HUES48 (cell line): ENCODE measurements around the gene SLC26A11.
A peak's percentile ranks its signal among the peaks of the same experiment; 100 is the strongest.

Source experiments
- H3K27ac ChIP-seq: one replicate; pipeline ENCODE4 v1.7.0; 2013; ENCODE audit warnings: low read depth, low read length, inconsistent platforms
- H3K27me3 ChIP-seq: 2 replicates; pipeline ENCODE4 v1.6.1; 2013; ENCODE audit warnings: mild to moderate bottlenecking, low read length; ENCODE audit not compliant: control insufficient read depth, insufficient read depth
- H3K36me3 ChIP-seq: 2 replicates; pipeline ENCODE4 v1.6.1; 2013; ENCODE audit warnings: low read length; ENCODE audit not compliant: control insufficient read depth, insufficient read depth
- H3K4me1 ChIP-seq: 2 replicates; pipeline ENCODE4 v1.6.1; 2013; ENCODE audit warnings: mild to moderate bottlenecking, low read length; ENCODE audit not compliant: control insufficient read depth, insufficient read depth
- H3K4me3 ChIP-seq: 2 replicates; pipeline ENCODE4 v1.5.1; 2013; ENCODE audit warnings: mild to moderate bottlenecking, low read depth, low read length
- H3K9ac ChIP-seq: 2 replicates; pipeline ENCODE4 v1.6.1; 2013; ENCODE audit warnings: mild to moderate bottlenecking, low read depth, low read length, moderate library complexity
- H3K9me3 ChIP-seq: 2 replicates; pipeline ENCODE4 v1.6.1; 2013; ENCODE audit warnings: low read length; ENCODE audit not compliant: control insufficient read depth, insufficient read depth

Gene SLC26A11

GRCh38 chr17:80219013-80219762 lies 1.0 kb upstream of the SLC26A11 start:
- peak overlapping the region; percentile 96 for H3K4me3 ChIP-seq
- no peaks in the 10 kb centered on the region for H3K4me1 ChIP-seq
- H3K9ac ChIP-seq, result no peak overlapping the region
- H3K27ac ChIP-seq, result no peak overlapping the region
- H3K36me3 ChIP-seq, result peaks cover 27% of the 10 kb centered on the region
- H3K27me3 ChIP-seq, result no peaks in the 10 kb centered on the region
- no peaks in the 10 kb centered on the region for H3K9me3 ChIP-seq

GRCh38 chr17:80219763-80220053 lies 519 bp upstream of the SLC26A11 start:
- 0 out of 2 replicates have a peak, but pooled peaks cover 4% of the 10 kb centered on the region for H3K4me1 ChIP-seq
- peaks cover 26% of the 10 kb centered on the region for H3K36me3 ChIP-seq
- no peaks in the 10 kb centered on the region for H3K27me3 ChIP-seq
- H3K9me3 ChIP-seq, result no peaks in the 10 kb centered on the region
- no peak overlapping the region for H3K27ac ChIP-seq
- H3K9ac ChIP-seq, result peak overlapping the region; percentile 72; the same call in 1 of the 2 replicates
- peak overlapping the region; percentile 96 for H3K4me3 ChIP-seq

- H3K9me3 ChIP-seq, result no peaks in the 10 kb centered on the region
- peaks cover 22% of the 10 kb centered on the region for H3K36me3 ChIP-seq
- peak overlapping the region; percentile 96 for H3K4me3 ChIP-seq
- H3K27ac ChIP-seq, result no peak overlapping the region
- H3K9ac ChIP-seq, result no peak overlapping the region
- no peaks in the 10 kb centered on the region for H3K27me3 ChIP-seq
- H3K4me1 ChIP-seq, result peaks cover 13% of the 10 kb centered on the region; the same call in 1 of the 2 replicates
Observed at GRCh38 chr17:80220736-80221215, 549 bp downstream of the SLC26A11 start.

GRCh38 chr17:80221351-80222105 lies 1.3 kb downstream of the SLC26A11 start:
- no peaks in the 10 kb centered on the region for H3K9me3 ChIP-seq
- peaks cover 17% of the 10 kb centered on the region for H3K36me3 ChIP-seq
- H3K27me3 ChIP-seq, result no peaks in the 10 kb centered on the region
- no peak overlapping the region for H3K9ac ChIP-seq
- peaks cover 13% of the 10 kb centered on the region; the same call in 1 of the 2 replicates for H3K4me1 ChIP-seq
- no peak overlapping the region for H3K27ac ChIP-seq
- peak overlapping the region; percentile 96 for H3K4me3 ChIP-seq

GRCh38 chr17:80222376-80223141 lies 2.3 kb downstream of the SLC26A11 start:
- Histone ChIP-seq H3K27ac (no peak overlapping the region), H3K4me1 (peaks cover 13% of the 10 kb centered on the region; the same call in 1 of the 2 replicates), H3K36me3 (peaks cover 9% of the 10 kb centered on the region; the same call in 1 of the 2 replicates), H3K4me3 (no peak overlapping the region), H3K9me3 (no peaks in the 10 kb centered on the region), H3K27me3 (no peaks in the 10 kb centered on the region), H3K9ac (no peak overlapping the region)

GRCh38 chr17:80223142-80223815 lies 3.1 kb downstream of the SLC26A11 start:
- Histone ChIP-seq H3K4me3 (no peak overlapping the region), H3K27me3 (no peaks in the 10 kb centered on the region), H3K9me3 (no peaks in the 10 kb centered on the region), H3K36me3 (0 out of 2 replicates have a peak, but pooled peaks cover 8% of the 10 kb centered on the region), H3K27ac (no peak overlapping the region), H3K9ac (no peak overlapping the region), H3K4me1 (peaks cover 13% of the 10 kb centered on the region; the same call in 1 of the 2 replicates)

- Histone ChIP-seq H3K9ac (no peak overlapping the region), H3K27ac (no peak overlapping the region), H3K9me3 (no peaks in the 10 kb centered on the region), H3K36me3 (0 out of 2 replicates have a peak, but pooled peaks cover 8% of the 10 kb centered on the region), H3K27me3 (no peaks in the 10 kb centered on the region), H3K4me3 (no peak overlapping the region), H3K4me1 (peaks cover 13% of the 10 kb centered on the region; the same call in 1 of the 2 replicates)
Observed at GRCh38 chr17:80223838-80224497, 3.7 kb downstream of the SLC26A11 start.

- H3K9ac ChIP-seq, result no peak overlapping the region
- H3K36me3 ChIP-seq, result 0 out of 2 replicates have a peak, but pooled peaks cover 8% of the 10 kb centered on the region
- no peaks in the 10 kb centered on the region for H3K9me3 ChIP-seq
- no peaks in the 10 kb centered on the region for H3K27me3 ChIP-seq
- H3K27ac ChIP-seq, result peak overlapping the region; percentile 12
- H3K4me3 ChIP-seq, result no peak overlapping the region
- peaks cover 13% of the 10 kb centered on the region; the same call in 1 of the 2 replicates for H3K4me1 ChIP-seq
Observed at GRCh38 chr17:80224683-80225082, 4.5 kb downstream of the SLC26A11 start.

- Histone ChIP-seq H3K4me1 (peaks cover 13% of the 10 kb centered on the region; the same call in 1 of the 2 replicates), H3K9me3 (no peaks in the 10 kb centered on the region), H3K27ac (peak overlapping the region; percentile 12), H3K36me3 (0 out of 2 replicates have a peak, but pooled peaks cover 8% of the 10 kb centered on the region), H3K27me3 (no peaks in the 10 kb centered on the region), H3K9ac (no peak overlapping the region), H3K4me3 (no peak overlapping the region)
Observed at GRCh38 chr17:80225230-80225629, 5.0 kb downstream of the SLC26A11 start.

GRCh38 chr17:80227156-80227555 lies 6.9 kb downstream of the SLC26A11 start:
- Histone ChIP-seq H3K9ac (no peak overlapping the region), H3K36me3 (peaks cover 11% of the 10 kb centered on the region; the same call in 1 of the 2 replicates), H3K27me3 (no peaks in the 10 kb centered on the region)

More at GRCh38 chr17:80227156-80227555, 6.9 kb downstream of the SLC26A11 start:
- H3K9me3 ChIP-seq, result no peaks in the 10 kb centered on the region
- peaks cover 13% of the 10 kb centered on the region; the same call in 1 of the 2 replicates for H3K4me1 ChIP-seq
- no peak overlapping the region for H3K4me3 ChIP-seq
- no peak overlapping the region for H3K27ac ChIP-seq
